Activated naive CD8-positive, alpha-beta T cell treated with anti-CD3 and anti-CD28 coated beads, Interleukin-2, amount 10 ng/mL, durations not matched to agents 7 days and 5 days (primary cell): ENCODE measurements around the gene CFAP43. TPM values are rescaled to one million over a fixed set of nuclear protein-coding genes. Genes with fewer than 3 reads are reported as not detected.
A peak's percentile ranks its signal among the peaks of the same experiment; 100 is the strongest.

Experiments used
- ATAC-seq: fragments of 150-1000 bp; cut with Tn5 transposase; one replicate; pipeline ENCODE4 v1.10.0; 2021; ENCODE audit warnings: low read depth, moderate library complexity
- POLR2A ChIA-PET: fragments of 350-600 bp; sonication (Branson Sonifier 250); formaldehyde crosslinking; loops from one replicate; lab custom pipeline; 2021; ENCODE audit warnings: antibody characterized with exemption; lab: Charles Lee
- DNase-seq: peaks from one replicate; pipeline ENCODE4 v3.0.0; 2021
- H3K27ac Mint-ChIP-seq: one replicate; pipeline ENCODE4 v1.8.0; 2022; ENCODE audit warnings: mild to moderate bottlenecking, mixed read lengths
- H3K27me3 Mint-ChIP-seq: one replicate; pipeline ENCODE4 v1.8.0; 2022; ENCODE audit warnings: mild to moderate bottlenecking, moderate library complexity, mixed read lengths
- H3K36me3 Mint-ChIP-seq: one replicate; pipeline ENCODE4 v1.8.0; 2021; ENCODE audit warnings: mild to moderate bottlenecking, mixed read lengths
- H3K4me1 Mint-ChIP-seq: one replicate; pipeline ENCODE4 v1.8.0; 2021; ENCODE audit warnings: mixed read lengths
- H3K4me3 Mint-ChIP-seq: one replicate; pipeline ENCODE4 v1.8.0; 2022; ENCODE audit warnings: mild to moderate bottlenecking, moderate library complexity, mixed read lengths
- H3K9me3 Mint-ChIP-seq: one replicate; pipeline ENCODE4 v1.8.0; 2021; ENCODE audit warnings: mixed read lengths
- total RNA-seq, 2 experiments: library from RNA; stranded (reverse); gene quantifications; one replicate each; pipeline ENCODE4 v1.2.3, GENCODE V29; 2021

Gene CFAP43
- total RNA-seq, 2 experiments from 2014 or later = 0.25 TPM; not detected in 1

DNA sequence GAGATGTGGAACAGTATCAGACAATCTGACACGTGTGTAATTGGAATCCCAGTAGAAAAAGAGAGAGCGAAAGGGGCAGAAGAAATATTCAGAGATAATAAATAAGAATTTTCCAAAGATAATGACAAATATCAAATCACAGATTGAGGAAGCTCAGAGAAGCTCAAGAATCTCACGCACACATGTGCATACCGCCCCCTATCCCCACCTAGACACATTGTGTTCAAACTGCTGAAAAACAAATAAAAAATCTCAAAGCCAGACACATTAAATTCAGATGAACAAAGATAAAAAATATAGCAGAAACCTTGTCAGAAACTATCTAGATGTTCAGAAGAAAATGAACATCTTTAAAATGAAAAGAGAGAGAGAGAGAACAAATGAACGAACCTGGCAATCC lies 92.9 kb downstream of the CFAP43 start:
- ATAC-seq (no peak), DNase-seq (no peak)
- Mint-ChIP-seq H3K27ac (no peak overlapping the region), H3K9me3 (no peaks in the 10 kb centered on the region), H3K4me3 (no peak overlapping the region), H3K4me1 (peaks cover 1% of the 10 kb centered on the region), H3K27me3 (peaks cover 28% of the 10 kb centered on the region), H3K36me3 (no peaks in the 10 kb centered on the region)
- POLR2A ChIA-PET = no interaction called here

DNA sequence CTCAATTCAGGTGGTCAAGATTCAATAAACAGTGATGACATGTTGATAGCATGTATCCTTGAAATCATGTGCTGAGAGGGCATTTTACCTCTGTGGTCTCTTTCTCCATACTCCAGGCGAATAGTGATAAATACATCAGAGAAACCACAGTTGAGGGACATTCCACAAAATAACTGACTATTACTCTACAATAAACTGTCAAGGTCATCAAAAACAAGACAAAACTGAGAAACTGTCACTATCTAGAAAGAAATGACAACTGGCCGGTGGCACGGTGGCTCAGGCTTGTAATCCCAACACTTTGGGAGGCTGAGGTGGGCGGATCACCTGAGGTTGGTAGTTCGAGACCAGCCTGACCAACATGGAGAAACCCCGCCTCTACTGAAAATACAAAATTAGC lies 94.0 kb downstream of the CFAP43 start:
- ATAC-seq = no peak
- POLR2A ChIA-PET = no interaction called here

GRCh38 chr10:104130041-104130440 lies 102.1 kb downstream of the CFAP43 start:
- POLR2A ChIA-PET = no interaction called here
- Mint-ChIP-seq H3K4me3 (no peak overlapping the region), H3K36me3 (peaks cover 4% of the 10 kb centered on the region), H3K27me3 (peaks cover 23% of the 10 kb centered on the region), H3K9me3 (no peaks in the 10 kb centered on the region), H3K27ac (no peak overlapping the region), H3K4me1 (peaks cover 7% of the 10 kb centered on the region)
- ATAC-seq = no peak
- no peak for DNase-seq

More for the DNA sequence above, 94.0 kb downstream of the CFAP43 start:
- no peak overlapping the region for H3K27ac Mint-ChIP-seq
- peaks cover 37% of the 10 kb centered on the region for H3K27me3 Mint-ChIP-seq
- no peaks in the 10 kb centered on the region for H3K4me1 Mint-ChIP-seq
- no peak for DNase-seq
- no peak overlapping the region for H3K4me3 Mint-ChIP-seq
- no peaks in the 10 kb centered on the region for H3K9me3 Mint-ChIP-seq
- no peaks in the 10 kb centered on the region for H3K36me3 Mint-ChIP-seq

- Mint-ChIP-seq H3K4me3 (no peak overlapping the region), H3K36me3 (peaks cover 8% of the 10 kb centered on the region), H3K27me3 (peaks cover 12% of the 10 kb centered on the region), H3K9me3 (no peaks in the 10 kb centered on the region), H3K27ac (no peak overlapping the region), H3K4me1 (peaks cover 14% of the 10 kb centered on the region)
- ATAC-seq = no peak
- DNase-seq = no peak
- POLR2A ChIA-PET = no interaction called here
Observed at GRCh38 chr10:104128214-104128613, 104.0 kb downstream of the CFAP43 start.

DNA sequence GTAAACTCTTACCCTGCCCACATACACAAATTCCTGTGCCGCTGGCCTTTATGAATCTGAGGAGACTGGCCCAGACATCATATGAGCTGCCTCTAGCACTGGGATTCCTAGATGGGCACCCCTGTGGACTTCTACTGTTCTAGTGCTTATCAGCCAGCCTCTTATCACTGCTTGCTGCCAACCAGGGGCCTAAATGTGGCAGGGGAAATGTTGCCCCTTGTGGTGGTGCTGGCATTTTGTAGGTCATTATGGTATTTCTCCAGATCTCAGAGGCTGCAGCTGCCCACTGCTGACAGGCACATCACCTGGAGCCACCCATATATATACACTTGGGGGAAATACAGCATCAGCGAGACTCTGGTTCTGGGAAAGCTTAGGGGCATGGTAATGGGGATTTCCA lies 104.8 kb downstream of the CFAP43 start:
- H3K4me1 Mint-ChIP-seq = peaks cover 20% of the 10 kb centered on the region
- no peak overlapping the region for H3K4me3 Mint-ChIP-seq
- no peak overlapping the region for H3K27ac Mint-ChIP-seq
- ATAC-seq (no peak), DNase-seq (no peak)
- POLR2A ChIA-PET = no interaction called here
- H3K27me3 Mint-ChIP-seq = peaks cover 6% of the 10 kb centered on the region
- H3K36me3 Mint-ChIP-seq = peaks cover 10% of the 10 kb centered on the region
- no peaks in the 10 kb centered on the region for H3K9me3 Mint-ChIP-seq

GRCh38 chr10:104123397-104123796 lies 108.8 kb downstream of the CFAP43 start:
- Mint-ChIP-seq H3K27me3 (peaks cover 10% of the 10 kb centered on the region), H3K27ac (peak overlapping the region; percentile 60), H3K4me1 (peaks cover 25% of the 10 kb centered on the region), H3K36me3 (peaks cover 10% of the 10 kb centered on the region), H3K9me3 (no peaks in the 10 kb centered on the region), H3K4me3 (peak overlapping the region; percentile 96)
- ATAC-seq (no peak), DNase-seq (no peak)
- POLR2A ChIA-PET = interaction anchor here (1.3 kb wide), 1 partner anchor 235 kb away, joined by 5 read pairs; no protein-coding TSS in a partner anchor

- H3K27ac Mint-ChIP-seq = peak overlapping the region; percentile 98
- peaks cover 25% of the 10 kb centered on the region for H3K4me1 Mint-ChIP-seq
- POLR2A ChIA-PET = interaction anchor here (0.6 to 3.5 kb wide), 23 partner anchors 11 to 429 kb away, joined by 3 to 28 read pairs (median 7); partner anchors contain the start of genes CFAP43, GSTO1, ITPRIP and SLK
- H3K27me3 Mint-ChIP-seq = peaks cover 10% of the 10 kb centered on the region
- H3K9me3 Mint-ChIP-seq = no peaks in the 10 kb centered on the region
- DNase-seq = no peak
- ATAC-seq = no peak
- H3K36me3 Mint-ChIP-seq = peaks cover 10% of the 10 kb centered on the region
- peak overlapping the region; percentile 96 for H3K4me3 Mint-ChIP-seq
Observed at GRCh38 chr10:104122225-104123107, 109.7 kb downstream of the CFAP43 start.

- H3K27me3 Mint-ChIP-seq = peaks cover 18% of the 10 kb centered on the region
- ATAC-seq (peak; percentile 96), DNase-seq (peak; percentile 99)
- H3K27ac Mint-ChIP-seq = peak within 1 kb of the TSS; percentile 98
- peaks cover 24% of the 10 kb centered on the region for H3K4me1 Mint-ChIP-seq
- H3K4me3 Mint-ChIP-seq = peak within 1 kb of the TSS; percentile 96
- no peaks in the 10 kb centered on the region for H3K9me3 Mint-ChIP-seq
- POLR2A ChIA-PET = interaction anchor here (0.6 to 3.5 kb wide), 27 partner anchors 11 to 428 kb away, joined by 3 to 28 read pairs (median 5); partner anchors contain the start of genes CFAP43, GSTO1, ITPRIP and SLK
- H3K36me3 Mint-ChIP-seq = peaks cover 8% of the 10 kb centered on the region
Observed at GRCh38 chr10:104121485-104122224, 110.5 kb downstream of the CFAP43 start, which contains the start of gene SFR1. TSS of gene SFR1 (plus strand) at chr10:104122171. CDS start at chr10:104122184, 13 bp downstream.

DNA sequence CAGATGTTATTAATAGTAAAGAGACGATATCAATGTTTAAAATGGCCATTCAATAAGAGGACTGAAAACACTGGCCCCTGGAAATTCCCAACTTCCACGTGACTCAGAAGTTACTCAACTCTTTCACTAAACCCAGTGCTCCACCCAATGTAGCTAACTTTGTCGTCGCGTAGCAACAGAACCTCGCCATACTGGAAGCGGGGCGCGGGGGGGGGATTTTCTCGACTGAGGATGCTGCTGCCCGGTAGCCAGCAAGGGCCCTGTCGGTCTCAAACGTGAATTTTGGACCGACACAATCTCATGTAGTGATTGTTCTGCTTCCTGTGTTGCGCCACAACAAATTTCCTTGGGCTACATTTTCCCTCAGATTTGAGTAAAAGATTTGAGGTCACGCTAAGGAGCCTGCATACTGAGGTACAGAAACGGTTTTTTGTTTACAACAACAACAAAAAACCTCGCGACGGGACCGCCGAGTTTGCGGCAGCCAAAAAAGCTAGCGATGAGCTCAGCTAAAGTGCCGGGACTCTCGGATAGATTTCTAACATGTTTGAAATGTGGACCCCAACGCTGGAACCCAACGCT lies 111.2 kb downstream of the CFAP43 start:
- peaks cover 6% of the 10 kb centered on the region for H3K36me3 Mint-ChIP-seq
- H3K9me3 Mint-ChIP-seq = no peaks in the 10 kb centered on the region
- peaks cover 24% of the 10 kb centered on the region for H3K4me1 Mint-ChIP-seq
- peak overlapping the region; percentile 96 for H3K4me3 Mint-ChIP-seq
- ATAC-seq (no peak), DNase-seq (peak; percentile 67)
- peaks cover 20% of the 10 kb centered on the region for H3K27me3 Mint-ChIP-seq
- POLR2A ChIA-PET = interaction anchor here (0.7 to 3.5 kb wide), 25 partner anchors 11 to 428 kb away, joined by 3 to 28 read pairs (median 6); partner anchors contain the start of genes CFAP43, GSTO1, ITPRIP and SLK
- peak overlapping the region; percentile 98 for H3K27ac Mint-ChIP-seq

- H3K36me3 Mint-ChIP-seq = peaks cover 6% of the 10 kb centered on the region
- peaks cover 20% of the 10 kb centered on the region for H3K27me3 Mint-ChIP-seq
- peaks cover 24% of the 10 kb centered on the region for H3K4me1 Mint-ChIP-seq
- H3K9me3 Mint-ChIP-seq = no peaks in the 10 kb centered on the region
- ATAC-seq = no peak
- POLR2A ChIA-PET = interaction anchor here (0.7 to 3.5 kb wide), 9 partner anchors 11 to 219 kb away, joined by 3 to 28 read pairs (median 11); partner anchors contain the start of gene SLK
- no peak for DNase-seq
- peak overlapping the region; percentile 96 for H3K4me3 Mint-ChIP-seq
- H3K27ac Mint-ChIP-seq = peak overlapping the region; percentile 98
Observed at GRCh38 chr10:104120512-104120902, 111.7 kb downstream of the CFAP43 start.

- peaks cover 23% of the 10 kb centered on the region for H3K27me3 Mint-ChIP-seq
- H3K4me3 Mint-ChIP-seq = no peak overlapping the region
- ATAC-seq (no peak), DNase-seq (no peak)
- peaks cover 6% of the 10 kb centered on the region for H3K36me3 Mint-ChIP-seq
- POLR2A ChIA-PET = interaction anchor here (2.4 to 3.5 kb wide), 2 partner anchors 153 to 218 kb away, joined by 18 to 28 read pairs; partner anchors contain the start of gene SLK
- H3K27ac Mint-ChIP-seq = no peak overlapping the region
- no peaks in the 10 kb centered on the region for H3K9me3 Mint-ChIP-seq
- peaks cover 20% of the 10 kb centered on the region for H3K4me1 Mint-ChIP-seq
Observed at GRCh38 chr10:104119996-104120395, 112.2 kb downstream of the CFAP43 start.

- DNase-seq = no peak
- Mint-ChIP-seq H3K4me1 (peaks cover 14% of the 10 kb centered on the region), H3K9me3 (no peaks in the 10 kb centered on the region), H3K27ac (no peak overlapping the region), H3K36me3 (no peaks in the 10 kb centered on the region), H3K4me3 (no peak overlapping the region), H3K27me3 (peaks cover 23% of the 10 kb centered on the region)
- POLR2A ChIA-PET = interaction anchor here (0.6 kb wide), 1 partner anchor 201 kb away, joined by 4 read pairs; no protein-coding TSS in a partner anchor
- ATAC-seq = no peak
Observed at GRCh38 chr10:104117839-104118323, 114.3 kb downstream of the CFAP43 start.
